Measurements from ENCODE around the gene RAB24.

DNA sequence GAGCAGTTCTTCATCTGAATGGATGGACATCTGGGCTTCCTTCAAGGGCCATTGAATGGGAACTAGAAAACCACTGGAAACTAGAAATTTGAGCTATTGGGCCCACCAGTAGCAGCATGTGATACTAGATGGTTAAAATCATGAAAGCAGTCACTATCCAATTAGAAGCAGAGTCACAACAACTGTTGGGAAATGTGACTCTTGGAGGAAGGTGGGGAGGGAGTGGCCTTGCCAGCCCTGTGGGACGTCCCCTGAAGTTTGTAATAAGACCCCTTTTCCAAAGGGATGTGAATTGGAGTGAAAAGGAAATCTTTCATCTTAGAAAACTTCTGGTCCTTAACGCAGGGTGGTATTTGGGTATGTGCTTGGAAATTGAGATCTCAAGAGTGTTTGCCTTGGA lies 5.6 kb downstream of the RAB24 start:
- TF ChIP-seq, protein P1, sequence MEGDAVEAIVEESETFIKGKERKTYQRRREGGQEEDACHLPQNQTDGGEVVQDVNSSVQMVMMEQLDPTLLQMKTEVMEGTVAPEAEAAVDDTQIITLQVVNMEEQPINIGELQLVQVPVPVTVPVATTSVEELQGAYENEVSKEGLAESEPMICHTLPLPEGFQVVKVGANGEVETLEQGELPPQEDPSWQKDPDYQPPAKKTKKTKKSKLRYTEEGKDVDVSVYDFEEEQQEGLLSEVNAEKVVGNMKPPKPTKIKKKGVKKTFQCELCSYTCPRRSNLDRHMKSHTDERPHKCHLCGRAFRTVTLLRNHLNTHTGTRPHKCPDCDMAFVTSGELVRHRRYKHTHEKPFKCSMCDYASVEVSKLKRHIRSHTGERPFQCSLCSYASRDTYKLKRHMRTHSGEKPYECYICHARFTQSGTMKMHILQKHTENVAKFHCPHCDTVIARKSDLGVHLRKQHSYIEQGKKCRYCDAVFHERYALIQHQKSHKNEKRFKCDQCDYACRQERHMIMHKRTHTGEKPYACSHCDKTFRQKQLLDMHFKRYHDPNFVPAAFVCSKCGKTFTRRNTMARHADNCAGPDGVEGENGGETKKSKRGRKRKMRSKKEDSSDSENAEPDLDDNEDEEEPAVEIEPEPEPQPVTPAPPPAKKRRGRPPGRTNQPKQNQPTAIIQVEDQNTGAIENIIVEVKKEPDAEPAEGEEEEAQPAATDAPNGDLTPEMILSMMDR (conservative IDR thresholded peaks at IDR 0.05; ENCODE audit: low read depth, low read length), result no peak
- TF ChIP-seq EZH2 (IDR thresholded peaks at IDR 0.05; ENCODE audit: low read length, unreplicated experiment), result no peak

Measured in PC-3 (cell line).